Loucy (cell line): ENCODE measurements around the gene SCD5.

Experiments used
- H2AFZ ChIP-seq: fragments of 200-600 bp; sonication (generic); 2 replicates; pipeline ENCODE4 v1.6.0; 2016; ENCODE audit warnings: antibody characterized with exemption, mild to moderate bottlenecking, low read length, moderate library complexity
- H3F3A ChIP-seq: fragments of 200-600 bp; 2 replicates; pipeline ENCODE4 v1.6.0; 2016; ENCODE audit warnings: antibody characterized with exemption, low read depth, mild to moderate bottlenecking
- H3K27me3 ChIP-seq: fragments of 200-600 bp; sonication (generic); 2 replicates; pipeline ENCODE4 v1.6.1; 2014; ENCODE audit warnings: low read length, mild to moderate bottlenecking; ENCODE audit not compliant: insufficient read depth, poor library complexity, severe bottlenecking
- H3K36me3 ChIP-seq: fragments of 200-600 bp; sonication (generic); 2 replicates; pipeline ENCODE4 v1.6.1; 2016; ENCODE audit warnings: low read length; ENCODE audit not compliant: insufficient read depth
- H3K4me1 ChIP-seq: fragments of 200-600 bp; sonication (generic); 2 replicates; pipeline ENCODE4 v1.5.1; 2014; ENCODE audit warnings: low read length, mild to moderate bottlenecking; ENCODE audit not compliant: insufficient read depth, poor library complexity, severe bottlenecking
- H3K4me2 ChIP-seq: fragments of 200-600 bp; sonication (generic); 2 replicates; pipeline ENCODE4 v1.6.0; 2014; ENCODE audit warnings: antibody characterized with exemption, low read length, low read depth, mild to moderate bottlenecking; ENCODE audit not compliant: poor library complexity, severe bottlenecking
- H3K4me3 ChIP-seq: fragments of 200-600 bp; sonication (generic); 2 replicates; pipeline ENCODE4 v1.5.1; 2014; ENCODE audit warnings: low read length, mild to moderate bottlenecking, mixed read lengths; ENCODE audit not compliant: poor library complexity, severe bottlenecking
- H3K79me2 ChIP-seq: fragments of 200-600 bp; sonication (generic); 2 replicates; pipeline ENCODE4 v1.6.1; 2014; ENCODE audit warnings: low read length; ENCODE audit not compliant: insufficient read depth
- H3K9ac ChIP-seq: fragments of 200-600 bp; sonication (generic); 2 replicates; pipeline ENCODE4 v1.6.0; 2014; ENCODE audit warnings: mild to moderate bottlenecking, low read depth, low read length, moderate library complexity; ENCODE audit not compliant: poor library complexity, severe bottlenecking
- H3K9me2 ChIP-seq: fragments of 200-600 bp; sonication (generic); replicated peaks from 2 replicates; pipeline ENCODE4 v1.6.1; 2016; ENCODE audit warnings: low read depth, low read length, mixed read lengths
- H3K9me3 ChIP-seq: fragments of 200-600 bp; sonication (generic); 2 replicates; pipeline ENCODE4 v1.6.1; 2014; ENCODE audit warnings: mild to moderate bottlenecking, antibody characterized with exemption, low read length, low read depth; ENCODE audit not compliant: insufficient read depth
- H4K20me1 ChIP-seq: fragments of 200-600 bp; sonication (generic); 2 replicates; pipeline ENCODE4 v1.6.0; 2014; ENCODE audit warnings: antibody characterized with exemption, low read length, mild to moderate bottlenecking; ENCODE audit not compliant: insufficient read depth, poor library complexity, severe bottlenecking
- CTCF ChIP-seq: fragments of 200-600 bp; sonication (generic); conservative IDR thresholded peaks from 2 replicates; pipeline ENCODE4 v1.5.1; 2014; ENCODE audit warnings: mild to moderate bottlenecking, antibody characterized with exemption, low read length
- EZH2phosphoT487 ChIP-seq: fragments of 200-600 bp; IDR thresholded peaks from 2 replicates; pipeline ENCODE4 v1.6.1; 2018; ENCODE audit warnings: antibody characterized with exemption, mild to moderate bottlenecking, moderate library complexity, borderline replicate concordance

Gene SCD5

GRCh38 chr4:82814034-82814433 lies 15.4 kb upstream of the SCD5 start:
- peaks cover 17% of the 10 kb centered on the region for H3K4me1 ChIP-seq
- no peaks in the 10 kb centered on the region for H4K20me1 ChIP-seq
- no peaks in the 10 kb centered on the region for H3K9me3 ChIP-seq
- no peak overlapping the region for H2AFZ ChIP-seq
- 0 out of 2 replicates have a peak, but pooled peaks cover 7% of the 10 kb centered on the region for H3F3A ChIP-seq
- no peak for TF ChIP-seq EZH2phosphoT487
- TF ChIP-seq CTCF, result no peak
- H3K36me3 ChIP-seq, result no peaks in the 10 kb centered on the region
- no peaks in the 10 kb centered on the region for H3K79me2 ChIP-seq
- H3K9me2 ChIP-seq, result no peaks in the 10 kb centered on the region
- H3K27me3 ChIP-seq, result no peaks in the 10 kb centered on the region
- no peak overlapping the region for H3K9ac ChIP-seq
- H3K4me3 ChIP-seq, result no peak overlapping the region
- H3K4me2 ChIP-seq, result no peak overlapping the region

DNA sequence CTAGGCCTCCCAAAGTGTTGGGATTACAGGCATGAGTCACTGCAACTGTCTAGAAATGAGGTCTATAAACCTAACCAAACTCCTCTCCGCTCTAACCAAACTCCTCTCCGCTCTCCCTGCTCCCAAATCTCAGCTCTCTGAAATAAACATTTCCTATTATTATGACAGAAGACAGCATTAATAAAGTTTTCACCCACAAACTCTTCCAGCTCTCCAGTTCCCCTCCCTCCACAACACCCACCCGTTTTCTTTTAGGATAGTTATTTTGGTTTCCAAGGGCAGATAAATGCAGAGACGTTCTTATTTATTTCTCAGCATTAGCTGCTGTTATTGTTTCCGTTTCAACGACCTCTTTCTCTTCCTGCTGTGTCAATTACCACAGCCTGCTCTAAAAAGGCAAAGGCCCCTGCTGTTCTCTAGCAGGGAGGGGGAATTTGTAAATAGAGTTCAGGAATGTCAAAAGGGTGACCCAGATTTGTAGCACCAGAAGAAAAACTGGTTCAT lies 13.3 kb upstream of the SCD5 start:
- peak overlapping the region; percentile 13 for H3K9ac ChIP-seq
- H3F3A ChIP-seq, result no peaks in the 10 kb centered on the region
- no peak for TF ChIP-seq EZH2phosphoT487
- no peak for TF ChIP-seq CTCF
- H3K36me3 ChIP-seq, result no peaks in the 10 kb centered on the region
- H2AFZ ChIP-seq, result no peak overlapping the region
- no peaks in the 10 kb centered on the region for H3K9me2 ChIP-seq
- H3K4me1 ChIP-seq, result peaks cover 10% of the 10 kb centered on the region
- H3K79me2 ChIP-seq, result no peaks in the 10 kb centered on the region
- peak overlapping the region; percentile 59 for H3K4me2 ChIP-seq
- H3K9me3 ChIP-seq, result no peaks in the 10 kb centered on the region
- H3K27me3 ChIP-seq, result no peaks in the 10 kb centered on the region
- no peaks in the 10 kb centered on the region for H4K20me1 ChIP-seq
- H3K4me3 ChIP-seq, result peak overlapping the region; percentile 3

DNA sequence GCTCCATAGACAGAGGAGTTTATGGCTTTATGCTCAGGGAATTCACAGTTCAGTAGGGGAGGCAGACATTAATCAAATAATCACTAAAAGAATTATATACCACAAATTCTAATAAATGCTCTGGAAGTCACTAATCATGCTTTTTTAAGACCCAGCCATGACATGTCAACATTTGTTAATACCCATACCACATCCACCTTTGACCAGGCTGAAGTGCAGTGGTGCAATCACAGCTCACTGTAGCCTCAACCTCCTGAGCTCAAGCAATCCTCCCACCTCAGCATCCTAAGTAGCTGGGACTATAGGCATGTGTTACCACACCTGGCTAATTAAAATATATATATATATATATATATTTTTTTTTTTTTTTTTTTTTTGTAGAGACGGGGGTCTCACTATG lies 12.8 kb upstream of the SCD5 start:
- H3K4me3 ChIP-seq, result no peak overlapping the region
- H3K27me3 ChIP-seq, result no peaks in the 10 kb centered on the region
- H2AFZ ChIP-seq, result no peak overlapping the region
- H3K36me3 ChIP-seq, result no peaks in the 10 kb centered on the region
- H3K4me2 ChIP-seq, result no peak overlapping the region
- no peaks in the 10 kb centered on the region for H3K79me2 ChIP-seq
- no peaks in the 10 kb centered on the region for H3K9me2 ChIP-seq
- H3K9me3 ChIP-seq, result no peaks in the 10 kb centered on the region
- TF ChIP-seq EZH2phosphoT487 (no peak), CTCF (no peak)
- no peaks in the 10 kb centered on the region for H3F3A ChIP-seq
- H3K9ac ChIP-seq, result no peak overlapping the region
- H4K20me1 ChIP-seq, result no peaks in the 10 kb centered on the region
- peaks cover 10% of the 10 kb centered on the region for H3K4me1 ChIP-seq
